ENCODE measurements around the gene EEFSEC.
"Not testable (repeated sequence)": the region's sequence is repeated elsewhere in the genome, so short reads cannot be mapped to it uniquely, and the experiment has no call there.

The EEFSEC gene

GRCh38 chr3:128144512-128145187 is 8.6 kb upstream of the EEFSEC start:
- DNase-seq (ENCODE audit: low spot score), result no peak
- TF ChIP-seq CTCF (IDR thresholded peaks at IDR 0.05; ENCODE audit: extremely low read depth, missing control alignments), result no peak

DNA sequence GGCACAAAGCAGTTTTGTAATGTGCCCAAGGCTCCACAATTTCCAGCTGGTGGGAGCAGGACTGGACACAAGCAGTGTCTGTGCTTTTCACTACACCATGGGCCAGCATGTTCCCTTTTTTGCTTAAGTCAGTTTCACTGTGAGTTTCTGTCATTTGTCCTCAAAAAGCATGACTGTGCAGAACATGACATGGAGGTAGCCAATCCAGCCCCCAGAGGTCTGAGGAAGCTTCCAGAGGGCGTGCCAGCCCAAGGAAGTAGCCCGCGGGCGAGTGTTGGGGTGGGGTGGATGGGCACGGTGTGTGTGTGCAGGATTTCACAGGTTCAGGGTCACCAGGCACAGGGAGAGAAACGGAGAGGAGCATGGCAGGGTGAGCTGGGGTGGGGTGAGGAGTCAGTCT is 8.0 kb upstream of the EEFSEC start:
- DNase-seq (ENCODE audit: low spot score), result no peak
- no peak for TF ChIP-seq CTCF (IDR thresholded peaks at IDR 0.05; ENCODE audit: extremely low read depth, missing control alignments)

GRCh38 chr3:128146201-128146600 is 7.1 kb upstream of the EEFSEC start:
- TF ChIP-seq CTCF (IDR thresholded peaks at IDR 0.05; ENCODE audit: extremely low read depth, missing control alignments), result no peak
- no peak for DNase-seq (ENCODE audit: low spot score)

- TF ChIP-seq CTCF (IDR thresholded peaks at IDR 0.05; ENCODE audit: extremely low read depth, missing control alignments), result no peak
Observed at GRCh38 chr3:128149650-128150049, 3.6 kb upstream of the EEFSEC start.

DNA sequence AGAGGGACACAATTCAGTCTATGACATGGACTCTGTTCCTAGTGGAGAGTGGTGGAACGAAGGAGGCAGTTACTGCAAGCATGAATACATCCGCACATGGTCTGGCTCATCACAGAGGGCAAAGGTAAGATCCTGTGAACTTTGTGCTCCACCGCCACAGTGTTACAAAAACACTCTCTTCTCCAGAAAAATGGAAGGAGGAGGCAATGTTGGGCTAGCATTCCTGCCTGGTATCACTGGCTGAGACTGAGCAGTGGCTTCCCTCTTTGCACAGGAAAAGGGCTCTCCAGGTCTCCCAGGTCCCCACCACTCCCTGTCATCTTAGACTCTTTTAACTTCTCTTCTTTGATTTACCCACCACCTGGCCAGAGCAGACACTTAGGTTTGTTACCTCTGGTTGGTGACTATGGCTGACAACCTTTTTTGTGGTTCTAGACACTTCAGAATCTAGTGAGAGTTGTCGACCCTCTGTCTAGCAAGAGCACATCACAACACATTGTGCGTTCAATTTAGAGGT is 1.5 kb upstream of the EEFSEC start:
- DNase-seq (ENCODE audit: low spot score), result no peak
- no peak for TF ChIP-seq CTCF (IDR thresholded peaks at IDR 0.05; ENCODE audit: extremely low read depth, missing control alignments)

More at GRCh38 chr3:128149650-128150049, 3.6 kb upstream of the EEFSEC start:
- DNase-seq (ENCODE audit: low spot score), result no peak

DNA sequence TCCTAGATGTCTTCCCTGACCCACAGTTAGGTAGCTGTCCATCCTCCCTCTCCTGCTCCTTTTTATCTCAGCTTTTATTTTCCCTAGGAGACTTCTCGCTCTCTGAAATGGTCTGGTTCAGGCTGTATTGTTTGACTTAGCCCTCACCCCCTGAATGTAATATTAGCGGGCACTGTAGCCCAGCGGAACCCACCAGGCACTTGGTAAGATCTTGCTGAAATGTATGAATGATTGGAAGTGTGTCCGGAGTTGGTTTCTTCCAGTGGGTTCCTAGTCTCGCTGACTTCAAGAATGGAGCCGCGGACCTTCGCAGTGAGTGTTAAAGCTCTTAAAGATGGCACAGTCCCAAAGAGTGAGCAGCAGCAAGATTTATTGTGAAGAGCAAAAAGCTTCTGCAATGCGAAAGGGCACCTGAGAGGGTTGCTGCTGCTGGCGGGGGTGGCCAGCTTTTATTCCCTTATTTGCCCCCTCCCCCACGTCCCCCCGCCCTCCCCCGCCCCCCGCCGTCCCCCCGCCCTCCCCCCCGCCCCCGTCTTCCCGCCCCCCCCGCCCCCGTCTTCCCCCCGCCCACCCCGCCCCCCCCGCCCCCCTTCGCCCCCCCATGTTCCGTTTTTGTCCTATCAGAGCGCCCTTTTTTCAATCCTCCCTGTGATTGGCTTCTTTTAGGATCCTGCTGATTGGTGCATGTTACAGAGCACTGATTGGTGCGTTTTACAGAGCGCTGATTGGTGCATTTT is 694 bp upstream of the EEFSEC start:
- DNase-seq (ENCODE audit: low spot score), result no peak
- TF ChIP-seq CTCF (IDR thresholded peaks at IDR 0.05; ENCODE audit: extremely low read depth, missing control alignments), result no peak

DNA sequence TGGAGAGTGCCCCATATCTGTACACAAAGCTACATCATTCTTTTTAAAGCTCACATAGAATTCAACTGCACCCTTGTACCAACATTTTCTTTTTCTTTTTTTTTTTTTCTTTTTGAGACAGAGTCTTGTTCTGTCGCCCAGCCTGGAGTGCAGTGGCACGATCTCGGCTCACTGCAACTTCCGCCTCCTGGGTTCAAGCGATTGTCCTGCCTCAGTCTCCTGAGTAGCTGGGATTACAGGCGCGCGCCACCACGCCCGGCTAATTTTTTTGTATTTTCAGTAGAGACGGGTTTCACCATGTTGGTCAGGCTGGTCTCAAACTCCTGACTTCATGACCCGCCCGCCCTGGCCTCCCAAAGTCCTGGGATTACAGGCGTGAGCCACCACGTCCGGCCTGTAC is 1.1 kb downstream of the EEFSEC start:
- DNase-seq (ENCODE audit: low spot score), result not testable (repeated sequence)

Measured in GM20000 (cell line).